HepG2 (cell line): Measurements from ENCODE around the gene PAK6. TPM values are rescaled to one million over a fixed set of nuclear protein-coding genes. Genes with fewer than 3 reads are reported as not detected.

ENCODE experiments used
- AFF4 ChIP-seq: sonication (generic); formaldehyde crosslinking; IDR thresholded peaks from 2 replicates; pipeline ENCODE4 v1.4.0; 2020; ENCODE audit warnings: missing genetic modification reagents
- DNMT1 ChIP-seq: sonication (generic); formaldehyde crosslinking; IDR thresholded peaks from 2 replicates; pipeline ENCODE4 v1.5.1; 2020; ENCODE audit warnings: mild to moderate bottlenecking, missing genetic modification reagents
- GFI1 ChIP-seq: sonication (generic); formaldehyde crosslinking; IDR thresholded peaks from 2 replicates; pipeline ENCODE4 v1.5.0; 2020; ENCODE audit warnings: missing genetic modification reagents, mild to moderate bottlenecking, borderline replicate concordance
- HNRNPLL ChIP-seq: fragments of 200-400 bp; formaldehyde crosslinking; IDR thresholded peaks from 2 replicates; pipeline ENCODE4 v1.6.1; 2017; ENCODE audit warnings: mild to moderate bottlenecking, low read depth, low read length; ENCODE audit not compliant: poor library complexity, severe bottlenecking
- IKZF4 ChIP-seq: sonication (generic); formaldehyde crosslinking; IDR thresholded peaks from 2 replicates; pipeline ENCODE4 v1.5.1; 2020; ENCODE audit warnings: borderline replicate concordance, mild to moderate bottlenecking, low read depth, missing genetic modification reagents; ENCODE audit errors: not compliant biosample characterization
- IRX3 ChIP-seq: sonication (generic); formaldehyde crosslinking; IDR thresholded peaks from 2 replicates; pipeline ENCODE4 v1.8.1; 2023; ENCODE audit warnings: mild to moderate bottlenecking, low read depth, missing genetic modification reagents, borderline replicate concordance
- KLF9 ChIP-seq: IDR thresholded peaks from 2 replicates; pipeline ENCODE4 v1.6.1; 2016; ENCODE audit warnings: low read depth
- NCOA5 ChIP-seq: sonication (generic); formaldehyde crosslinking; IDR thresholded peaks from 2 replicates; pipeline ENCODE4 v1.4.0; 2020; ENCODE audit warnings: missing genetic modification reagents
- NFRKB ChIP-seq: fragments of 450-650 bp; IDR thresholded peaks from 2 replicates; pipeline ENCODE4 v1.6.1; 2017
- NONO ChIP-seq, 2 experiments: fragments of 450-650 bp in 1 of 2; sonication (generic) in 1 of 2; formaldehyde crosslinking in 1 of 2; IDR thresholded peaks in 1 of 2; conservative IDR thresholded peaks in 1 of 2; 2 replicates each; pipeline versions ENCODE4 v1.6.1 to v1.8.0; 2017 to 2022; ENCODE audit warnings: mild to moderate bottlenecking in 1 of 2, missing genetic modification reagents in 1 of 2, moderate library complexity in 1 of 2
- PITX1 ChIP-seq: sonication (generic); formaldehyde crosslinking; IDR thresholded peaks from 2 replicates; pipeline ENCODE4 v1.5.1; 2020; ENCODE audit warnings: mild to moderate bottlenecking, missing genetic modification reagents
- RFX3 ChIP-seq: IDR thresholded peaks from 2 replicates; pipeline ENCODE4 v1.6.1; 2016; ENCODE audit warnings: missing biosample characterization, missing genetic modification reagents
- SCMH1 ChIP-seq: sonication (generic); formaldehyde crosslinking; IDR thresholded peaks from 2 replicates; pipeline ENCODE4 v1.9.0; 2021; ENCODE audit warnings: missing genetic modification reagents, mild to moderate bottlenecking, borderline replicate concordance
- STAT5B ChIP-seq: sonication (generic); formaldehyde crosslinking; IDR thresholded peaks from 2 replicates; pipeline ENCODE4 v1.4.0; 2020; ENCODE audit warnings: missing genetic modification reagents
- ZNF180 ChIP-seq: sonication (generic); formaldehyde crosslinking; IDR thresholded peaks from 2 replicates; pipeline ENCODE4 v1.4.0; 2020; ENCODE audit warnings: low read depth, missing genetic modification reagents, borderline replicate concordance
- ZNF333 ChIP-seq: sonication (generic); formaldehyde crosslinking; IDR thresholded peaks from 2 replicates; pipeline ENCODE4 v1.4.0; 2020; ENCODE audit warnings: mild to moderate bottlenecking, missing genetic modification reagents, borderline replicate concordance
- ZNF460 ChIP-seq: sonication (generic); formaldehyde crosslinking; IDR thresholded peaks from 2 replicates; pipeline ENCODE4 v1.5.1; 2020; ENCODE audit warnings: missing genetic modification reagents, mild to moderate bottlenecking, borderline replicate concordance
- ZNF552 ChIP-seq: sonication (generic); formaldehyde crosslinking; IDR thresholded peaks from 2 replicates; pipeline ENCODE4 v1.9.0; 2022; ENCODE audit warnings: missing genetic modification reagents, mild to moderate bottlenecking, borderline replicate concordance
- ZNF609 ChIP-seq: sonication (generic); formaldehyde crosslinking; IDR thresholded peaks from 2 replicates; pipeline ENCODE4 v1.4.0; 2020; ENCODE audit warnings: mild to moderate bottlenecking, missing genetic modification reagents, borderline replicate concordance
- ZNF652 ChIP-seq: IDR thresholded peaks from 2 replicates; pipeline ENCODE4 v1.6.1; 2016; ENCODE audit warnings: low read depth, borderline replicate concordance
- ZNF713 ChIP-seq: sonication (generic); formaldehyde crosslinking; IDR thresholded peaks from 2 replicates; pipeline ENCODE4 v1.4.0; 2020; ENCODE audit warnings: mild to moderate bottlenecking, missing genetic modification reagents
- ZSCAN20 ChIP-seq: sonication (generic); formaldehyde crosslinking; IDR thresholded peaks from 2 replicates; pipeline ENCODE4 v1.4.0; 2020; ENCODE audit warnings: missing genetic modification reagents, mild to moderate bottlenecking, borderline replicate concordance
- polyA plus RNA-seq, 8 experiments: library from polyadenylated mRNA; depleted of rRNA in 3 of 8; stranded (reverse) in 7 of 8; unstranded in 1 of 8; fragments of >200 nt; fragmentation: Illumina TruSeq in 4 of 8; extraction: Trizol in 4 of 8; gene quantifications; 2 replicates each; pipeline versions ENCODE4 v1.2.1 to v1.2.3, GENCODE V29; 2011 to 2016; ENCODE audit warnings: low read depth in 4 of 8, missing spikeins in 1 of 8, mixed read lengths in 1 of 8; ENCODE audit not compliant: insufficient read depth in 1 of 8
- total RNA-seq, 5 experiments: library from RNA; depleted of rRNA; stranded (reverse); fragments of >200 nt; fragmentation: Illumina TruSeq; extraction: Trizol; gene quantifications; 2 replicates each; pipeline ENCODE4 v1.2.3, GENCODE V29; 2016; ENCODE audit warnings: low read depth in 1 of 5

PAK6 gene
- total and polyA plus RNA-seq, 2 of the 13 experiments (the other 11 are each of a cell fraction or from before 2014, with no cell fraction given) = 0.07 TPM; not detected in 1

GRCh38 chr15:40279437-40280141 is 40.7 kb downstream of the PAK6 start (continued):
- TF ChIP-seq ZNF552 (CRISPR knock-in tag) (no peak), DNMT1 (CRISPR knock-in tag) (no peak), IRX3 (no peak), ZNF652 (CRISPR knock-in tag) (no peak), AFF4 (CRISPR knock-in tag) (no peak), ZNF333 (CRISPR knock-in tag) (no peak), RFX3 (CRISPR knock-in tag) (no peak), HNRNPLL (peak; percentile 23), PITX1 (CRISPR knock-in tag) (no peak), ZNF180 (CRISPR knock-in tag) (no peak), ZNF460 (no peak), NFRKB (no peak), ZNF609 (CRISPR knock-in tag) (no peak), STAT5B (CRISPR knock-in tag) (no peak), ZSCAN20 (CRISPR knock-in tag) (no peak), SCMH1 (no peak), ZNF713 (CRISPR knock-in tag) (no peak), KLF9 (CRISPR knock-in tag) (no peak), NONO (IDR thresholded peaks at IDR 0.05) (no peak), NONO (CRISPR knock-in tag; conservative IDR thresholded peaks at IDR 0.05) (0 out of 2 replicates have a peak, but pooled peaks have one; percentile 22), GFI1 (CRISPR knock-in tag) (no peak), IKZF4 (CRISPR knock-in tag) (no peak), NCOA5 (CRISPR knock-in tag) (no peak)
